A673 (cell line): ENCODE results near the gene CCDC178. TPM values are rescaled to one million over a fixed set of nuclear protein-coding genes. Genes with fewer than 3 reads are reported as not detected.

Source experiments
- BruUV-seq: library from RNA; stranded (reverse); fragments of 400-500 nt; replicated peaks from 2 replicates; lab custom pipeline; 2021; lab: Mats Ljungman, UMichigan
- CTCF ChIA-PET: fragments of 300-600 bp; sonication (Branson Sonifier 250); formaldehyde crosslinking; loops from one replicate; lab custom pipeline; 2022; ENCODE audit warnings: antibody characterized with exemption; lab: Charles Lee
- POLR2A ChIA-PET: fragments of 300-600 bp; sonication (Branson Sonifier 250); formaldehyde crosslinking; loops from one replicate; lab custom pipeline; 2022; ENCODE audit warnings: antibody characterized with exemption; ENCODE audit not compliant: low non-redundant PET; lab: Charles Lee
- DNase-seq: peaks from one replicate; pipeline ENCODE4 v3.0.0-alpha.2; 2015; ENCODE audit warnings: low spot score
- H3K27ac ChIP-seq: fragments of 200-600 bp; sonication (generic); 2 replicates; pipeline ENCODE4 v1.5.1; 2016; ENCODE audit warnings: mixed run types, low read depth, mild to moderate bottlenecking, mixed read lengths, antibody characterized with exemption, low read length; ENCODE audit not compliant: poor library complexity, severe bottlenecking
- H3K27me3 ChIP-seq: fragments of 200-600 bp; sonication (generic); replicated peaks from 2 replicates; pipeline ENCODE4 v1.6.1; 2017; ENCODE audit warnings: mixed run types, low read depth, mild to moderate bottlenecking, mixed read lengths, antibody characterized with exemption, low read length; ENCODE audit not compliant: insufficient read depth, poor library complexity
- H3K36me3 ChIP-seq: fragments of 200-600 bp; sonication (generic); 2 replicates; pipeline ENCODE4 v1.6.1; 2016; ENCODE audit warnings: mixed run types, mild to moderate bottlenecking, mixed read lengths, antibody characterized with exemption, low read length; ENCODE audit not compliant: insufficient read depth, poor library complexity, severe bottlenecking
- H3K4me1 ChIP-seq: fragments of 200-600 bp; sonication (generic); 2 replicates; pipeline ENCODE4 v1.6.1; 2017; ENCODE audit warnings: mixed run types, mild to moderate bottlenecking, mixed read lengths, antibody characterized with exemption, low read length; ENCODE audit not compliant: insufficient read depth, poor library complexity, severe bottlenecking
- H3K4me3 ChIP-seq: fragments of 200-600 bp; sonication (generic); 2 replicates; pipeline ENCODE4 v1.5.1; 2016; ENCODE audit warnings: low read depth, mixed run types, mild to moderate bottlenecking, mixed read lengths, low read length; ENCODE audit not compliant: poor library complexity, severe bottlenecking
- H3K9me3 ChIP-seq: fragments of 200-600 bp; sonication (generic); 2 replicates; pipeline ENCODE4 v1.6.1; 2016; ENCODE audit warnings: mixed run types, low read depth, mild to moderate bottlenecking, mixed read lengths, antibody characterized with exemption, low read length; ENCODE audit not compliant: poor library complexity, severe bottlenecking
- EZH2 ChIP-seq: fragments of 200-600 bp; sonication (generic); IDR thresholded peaks from 2 replicates; pipeline ENCODE4 v1.6.1; 2017; ENCODE audit warnings: borderline replicate concordance, low read depth, mild to moderate bottlenecking, mixed read lengths, antibody characterized with exemption, low read length; ENCODE audit not compliant: poor library complexity, severe bottlenecking
- intact Hi-C: fragments of 100-400 bp; cut with micrococcal nuclease; formaldehyde crosslinking; loops from one replicate; pipeline ENCODE4 v1.10.0; 2022; ENCODE audit not compliant: unreplicated experiment
- total RNA-seq: library from RNA; stranded (reverse); gene quantifications from 2 replicates; pipeline ENCODE4 v1.2.3, GENCODE V29; 2021
- TF ChIP-seq, protein P1 (sequence below): fragments of 300-800, 200-600 bp; sonication (generic); conservative IDR thresholded peaks from 2 replicates; pipeline ENCODE4 v1.5.1; 2017; ENCODE audit warnings: low read depth, mild to moderate bottlenecking, antibody characterized with exemption, low read length, moderate library complexity, mixed read lengths

Gene CCDC178
- total RNA-seq, 1 experiment from 2014 or later, result not detected

DNA sequence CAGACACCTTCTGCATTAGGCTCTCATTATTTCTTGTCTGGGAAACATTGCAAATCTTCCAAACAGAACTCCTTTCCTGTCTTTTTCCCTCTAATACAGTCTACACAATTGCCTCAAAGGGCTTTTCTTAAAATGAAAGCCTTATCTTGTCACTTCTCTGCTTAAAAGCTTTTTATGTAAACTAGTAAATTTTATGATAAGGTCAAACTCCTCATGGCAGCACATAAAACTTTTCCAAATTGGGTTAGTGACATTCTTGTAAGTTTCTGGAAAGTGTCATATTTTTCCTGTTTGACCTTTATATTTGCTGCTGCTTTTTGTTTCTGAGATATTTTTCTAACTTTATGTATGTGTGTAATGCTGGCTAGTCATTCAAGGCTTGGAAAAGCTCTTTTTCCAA, 406.3 kb downstream of the CCDC178 start:
- TF ChIP-seq, protein P1, sequence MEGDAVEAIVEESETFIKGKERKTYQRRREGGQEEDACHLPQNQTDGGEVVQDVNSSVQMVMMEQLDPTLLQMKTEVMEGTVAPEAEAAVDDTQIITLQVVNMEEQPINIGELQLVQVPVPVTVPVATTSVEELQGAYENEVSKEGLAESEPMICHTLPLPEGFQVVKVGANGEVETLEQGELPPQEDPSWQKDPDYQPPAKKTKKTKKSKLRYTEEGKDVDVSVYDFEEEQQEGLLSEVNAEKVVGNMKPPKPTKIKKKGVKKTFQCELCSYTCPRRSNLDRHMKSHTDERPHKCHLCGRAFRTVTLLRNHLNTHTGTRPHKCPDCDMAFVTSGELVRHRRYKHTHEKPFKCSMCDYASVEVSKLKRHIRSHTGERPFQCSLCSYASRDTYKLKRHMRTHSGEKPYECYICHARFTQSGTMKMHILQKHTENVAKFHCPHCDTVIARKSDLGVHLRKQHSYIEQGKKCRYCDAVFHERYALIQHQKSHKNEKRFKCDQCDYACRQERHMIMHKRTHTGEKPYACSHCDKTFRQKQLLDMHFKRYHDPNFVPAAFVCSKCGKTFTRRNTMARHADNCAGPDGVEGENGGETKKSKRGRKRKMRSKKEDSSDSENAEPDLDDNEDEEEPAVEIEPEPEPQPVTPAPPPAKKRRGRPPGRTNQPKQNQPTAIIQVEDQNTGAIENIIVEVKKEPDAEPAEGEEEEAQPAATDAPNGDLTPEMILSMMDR, result no peak
- TF ChIP-seq EZH2, result no peak
- Histone ChIP-seq H3K27ac (no peak overlapping the region), H3K4me1 (no peaks in the 10 kb centered on the region), H3K27me3 (no peaks in the 10 kb centered on the region), H3K4me3 (no peak overlapping the region), H3K9me3 (no peaks in the 10 kb centered on the region), H3K36me3 (no peaks in the 10 kb centered on the region)
- intact Hi-C loops, result no loop called here
- ChIA-PET CTCF (no interaction called here), POLR2A (no interaction called here)
- no TSS peak for BruUV-seq
- DNase-seq, result no peak

DNA sequence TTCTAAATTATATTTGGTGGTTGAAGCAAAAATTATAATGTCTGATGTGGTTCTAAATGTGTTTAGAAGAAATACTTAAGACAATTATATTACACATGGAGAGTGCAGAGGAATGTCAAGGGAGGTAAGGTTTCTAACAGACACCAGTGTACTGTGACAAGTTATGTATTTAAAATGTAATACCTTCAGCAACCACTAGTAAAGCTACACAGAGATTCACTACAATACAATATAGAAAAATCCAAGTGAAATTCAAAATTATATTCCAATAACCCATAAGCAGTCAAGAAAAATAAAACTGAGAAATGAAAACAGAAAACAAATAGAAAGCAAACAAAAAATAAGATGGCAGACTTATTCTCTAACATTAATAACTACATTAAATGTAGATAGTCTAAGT, 418.2 kb downstream of the CCDC178 start:
- TF ChIP-seq EZH2, result no peak
- TF ChIP-seq, protein P1, result peak; percentile 27; the same call in 1 of the 2 replicates
- Histone ChIP-seq H3K27ac (no peak overlapping the region), H3K4me1 (no peaks in the 10 kb centered on the region), H3K36me3 (no peaks in the 10 kb centered on the region), H3K4me3 (no peak overlapping the region), H3K27me3 (no peaks in the 10 kb centered on the region), H3K9me3 (no peaks in the 10 kb centered on the region)
- ChIA-PET POLR2A (interaction anchor here (0.5 kb wide), 1 partner anchor 94 kb away, joined by 3 read pairs; no protein-coding TSS in a partner anchor), CTCF (no interaction called here)
- intact Hi-C loops, result no loop called here
- no TSS peak for BruUV-seq
- peak; percentile 4 for DNase-seq

DNA sequence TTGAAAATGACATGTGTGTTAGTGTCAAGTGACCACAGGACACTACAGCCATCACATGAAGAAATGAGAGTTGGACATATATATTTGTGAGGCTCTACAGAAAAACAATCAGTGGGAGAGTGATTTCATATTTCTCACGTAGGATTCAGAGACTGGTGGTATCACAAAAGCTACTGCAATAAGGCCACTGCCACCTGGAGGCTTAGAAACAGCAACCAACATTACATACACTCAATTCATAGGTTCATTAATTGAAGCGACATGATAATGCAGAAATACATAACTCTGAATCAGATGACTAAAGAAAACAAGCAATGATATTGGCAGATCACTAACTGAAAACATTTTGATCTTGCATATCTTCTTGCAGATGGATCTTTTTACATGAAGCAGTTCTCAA, 419.6 kb downstream of the CCDC178 start:
- H3K27ac ChIP-seq, result no peak overlapping the region
- H3K27me3 ChIP-seq, result no peaks in the 10 kb centered on the region
- H3K9me3 ChIP-seq, result no peaks in the 10 kb centered on the region
- intact Hi-C loops, result no loop called here
- TF ChIP-seq, protein P1, result no peak
- no peak for TF ChIP-seq EZH2
- H3K4me1 ChIP-seq, result no peaks in the 10 kb centered on the region
- ChIA-PET POLR2A (no interaction called here), CTCF (no interaction called here)
- no peaks in the 10 kb centered on the region for H3K36me3 ChIP-seq
- no TSS peak for BruUV-seq
- DNase-seq, result no peak
- H3K4me3 ChIP-seq, result no peak overlapping the region
